GM23248 (cell line): ENCODE measurements around the gene BMP5.

ENCODE experiments used
- EZH2 ChIP-seq: fragments of 200-600 bp; sonication (generic); IDR thresholded peaks from 2 replicates; pipeline ENCODE4 v1.6.1; 2018; ENCODE audit warnings: antibody characterized with exemption, mild to moderate bottlenecking; ENCODE audit not compliant: insufficient read depth, poor library complexity, severe bottlenecking
- EZH2phosphoT487 ChIP-seq: fragments of 200-600 bp; sonication (generic); IDR thresholded peaks from 2 replicates; pipeline ENCODE4 v1.6.1; 2018; ENCODE audit warnings: antibody characterized with exemption, moderate library complexity, mild to moderate bottlenecking, low read depth; ENCODE audit not compliant: insufficient read depth

- TF ChIP-seq EZH2 (no peak), EZH2phosphoT487 (no peak)
Observed at GRCh38 chr6:55827818-55828522, 47.4 kb downstream of the BMP5 start.
